Osteocyte (in vitro differentiated cells): ENCODE results near the gene HIPK2. TPM values are rescaled to one million over a fixed set of nuclear protein-coding genes. Genes with fewer than 3 reads are reported as not detected.

Experiments used
- DNase-seq: peaks from one replicate; pipeline ENCODE4 v3.0.0; 2021; ENCODE audit warnings: mixed read lengths; ENCODE audit not compliant: unreplicated experiment; ENCODE audit errors: extremely low spot score
- H3K27ac Mint-ChIP-seq: one replicate; pipeline ENCODE4 v1.8.0; 2021; ENCODE audit warnings: mild to moderate bottlenecking, mixed read lengths; ENCODE audit not compliant: unreplicated experiment
- H3K27me3 Mint-ChIP-seq: one replicate; pipeline ENCODE4 v1.8.0; 2021; ENCODE audit warnings: mixed read lengths; ENCODE audit not compliant: unreplicated experiment
- H3K36me3 Mint-ChIP-seq: one replicate; pipeline ENCODE4 v1.8.0; 2021; ENCODE audit warnings: mixed read lengths; ENCODE audit not compliant: unreplicated experiment
- H3K4me1 Mint-ChIP-seq: one replicate; pipeline ENCODE4 v1.8.0; 2021; ENCODE audit warnings: mixed read lengths; ENCODE audit not compliant: unreplicated experiment
- H3K4me3 Mint-ChIP-seq: one replicate; pipeline ENCODE4 v1.8.0; 2021; ENCODE audit warnings: mild to moderate bottlenecking, moderate library complexity, mixed read lengths; ENCODE audit not compliant: unreplicated experiment
- H3K9me3 Mint-ChIP-seq: one replicate; pipeline ENCODE4 v1.8.0; 2021; ENCODE audit warnings: mixed read lengths; ENCODE audit not compliant: unreplicated experiment
- total RNA-seq: library from RNA; stranded (reverse); gene quantifications from 2 replicates; pipeline ENCODE4 v1.2.1, GENCODE V29; 2021
- TF ChIP-seq, protein P1 (sequence below): fragments of 200-600 bp; sonication (generic); IDR thresholded peaks from 2 replicates; pipeline ENCODE4 v1.5.0; 2021; ENCODE audit warnings: antibody characterized with exemption, mild to moderate bottlenecking, moderate library complexity

Gene HIPK2
- total RNA-seq, 1 donor from 2014 or later = 90.8 TPM

DNA sequence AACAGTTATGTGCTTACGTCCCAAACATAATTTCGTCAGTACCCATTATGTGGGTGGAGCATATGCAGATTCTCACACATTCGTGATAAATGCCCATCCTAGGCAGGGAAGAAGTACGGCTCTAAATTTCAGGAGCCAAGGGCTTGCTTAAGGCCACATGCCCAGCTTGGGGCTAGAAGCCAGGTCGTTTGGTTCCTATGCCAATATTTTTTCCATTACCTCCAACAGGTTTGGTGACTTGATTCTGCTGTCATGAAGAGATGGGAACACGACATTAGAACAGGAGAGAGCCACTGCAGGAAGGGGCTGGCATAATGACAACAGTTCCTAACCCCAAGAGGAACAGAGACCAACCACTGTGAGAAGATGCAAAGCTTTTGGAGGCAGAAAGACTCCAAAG is 85.1 kb downstream of the HIPK2 start:
- H3K4me1 Mint-ChIP-seq = peaks cover 28% of the 10 kb centered on the region
- TF ChIP-seq, protein P1, sequence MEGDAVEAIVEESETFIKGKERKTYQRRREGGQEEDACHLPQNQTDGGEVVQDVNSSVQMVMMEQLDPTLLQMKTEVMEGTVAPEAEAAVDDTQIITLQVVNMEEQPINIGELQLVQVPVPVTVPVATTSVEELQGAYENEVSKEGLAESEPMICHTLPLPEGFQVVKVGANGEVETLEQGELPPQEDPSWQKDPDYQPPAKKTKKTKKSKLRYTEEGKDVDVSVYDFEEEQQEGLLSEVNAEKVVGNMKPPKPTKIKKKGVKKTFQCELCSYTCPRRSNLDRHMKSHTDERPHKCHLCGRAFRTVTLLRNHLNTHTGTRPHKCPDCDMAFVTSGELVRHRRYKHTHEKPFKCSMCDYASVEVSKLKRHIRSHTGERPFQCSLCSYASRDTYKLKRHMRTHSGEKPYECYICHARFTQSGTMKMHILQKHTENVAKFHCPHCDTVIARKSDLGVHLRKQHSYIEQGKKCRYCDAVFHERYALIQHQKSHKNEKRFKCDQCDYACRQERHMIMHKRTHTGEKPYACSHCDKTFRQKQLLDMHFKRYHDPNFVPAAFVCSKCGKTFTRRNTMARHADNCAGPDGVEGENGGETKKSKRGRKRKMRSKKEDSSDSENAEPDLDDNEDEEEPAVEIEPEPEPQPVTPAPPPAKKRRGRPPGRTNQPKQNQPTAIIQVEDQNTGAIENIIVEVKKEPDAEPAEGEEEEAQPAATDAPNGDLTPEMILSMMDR = no peak
- no peak overlapping the region for H3K4me3 Mint-ChIP-seq
- no peaks in the 10 kb centered on the region for H3K27me3 Mint-ChIP-seq
- no peaks in the 10 kb centered on the region for H3K9me3 Mint-ChIP-seq
- DNase-seq = no peak
- H3K36me3 Mint-ChIP-seq = peaks cover 25% of the 10 kb centered on the region
- H3K27ac Mint-ChIP-seq = no peak overlapping the region

DNA sequence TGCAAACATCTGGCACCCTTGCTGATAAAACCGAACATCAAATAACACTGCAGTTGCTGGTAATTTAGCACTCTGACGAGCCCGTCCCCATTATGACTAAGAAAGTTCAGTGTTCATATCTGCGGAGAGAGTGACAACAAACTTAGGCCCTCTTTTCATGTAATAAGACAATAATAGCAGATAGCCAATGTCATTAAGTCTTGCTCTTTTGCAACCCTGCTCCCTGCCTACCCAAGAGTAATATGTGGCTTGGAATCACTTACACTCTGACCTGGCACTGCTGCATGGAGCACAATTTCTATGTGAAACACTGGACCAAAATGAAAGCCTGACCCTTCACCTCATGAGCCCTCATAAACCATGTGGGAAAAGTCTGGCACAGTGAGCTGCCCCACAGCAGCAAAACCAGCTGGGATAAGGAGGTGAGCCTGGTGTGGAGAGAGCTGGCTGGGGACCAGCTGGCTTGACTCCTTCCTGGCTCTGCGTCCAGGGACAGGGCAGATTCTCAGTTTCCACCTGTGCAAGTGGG is 86.5 kb downstream of the HIPK2 start:
- DNase-seq = no peak
- Mint-ChIP-seq H3K27me3 (no peaks in the 10 kb centered on the region), H3K27ac (peak overlapping the region; percentile 60), H3K4me1 (peaks cover 25% of the 10 kb centered on the region), H3K4me3 (no peak overlapping the region), H3K9me3 (no peaks in the 10 kb centered on the region), H3K36me3 (peaks cover 30% of the 10 kb centered on the region)
- TF ChIP-seq, protein P1 = no peak

DNA sequence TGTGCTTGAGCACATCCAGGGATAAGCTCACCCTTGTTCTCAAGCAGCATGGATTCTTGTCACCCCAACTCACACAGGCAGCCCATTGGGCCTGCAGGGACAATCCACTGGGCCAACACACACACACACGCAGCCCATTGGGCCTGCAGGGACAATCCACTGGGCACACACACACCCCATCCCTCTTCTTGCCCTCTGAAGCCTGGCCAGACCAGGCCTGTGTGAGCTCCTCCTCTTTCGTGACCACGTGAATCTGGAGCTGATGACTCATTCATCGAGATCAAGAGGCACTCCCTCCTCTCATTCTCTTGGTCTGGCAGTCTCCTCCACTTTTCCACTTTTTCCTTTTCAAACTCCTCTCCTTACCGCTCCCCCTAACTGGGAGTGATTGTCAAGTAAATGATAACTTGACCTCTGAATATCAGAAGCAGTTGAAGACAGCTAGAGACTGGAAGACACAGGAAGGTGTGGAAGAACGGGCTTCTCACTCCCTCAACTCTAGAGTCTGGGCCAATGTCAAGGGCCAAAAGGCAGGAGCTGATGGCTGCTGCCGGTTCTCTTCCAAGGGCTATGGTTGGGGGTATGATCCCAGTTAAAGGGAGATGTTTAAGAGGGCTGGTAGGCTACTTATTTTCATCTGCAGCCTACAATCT is 89.7 kb downstream of the HIPK2 start:
- Mint-ChIP-seq H3K9me3 (peaks cover 7% of the 10 kb centered on the region), H3K27me3 (no peaks in the 10 kb centered on the region), H3K4me3 (no peak overlapping the region), H3K27ac (peak overlapping the region; percentile 67), H3K36me3 (peaks cover 39% of the 10 kb centered on the region), H3K4me1 (peaks cover 32% of the 10 kb centered on the region)
- DNase-seq = no peak
- TF ChIP-seq, protein P1 = no peak

DNA sequence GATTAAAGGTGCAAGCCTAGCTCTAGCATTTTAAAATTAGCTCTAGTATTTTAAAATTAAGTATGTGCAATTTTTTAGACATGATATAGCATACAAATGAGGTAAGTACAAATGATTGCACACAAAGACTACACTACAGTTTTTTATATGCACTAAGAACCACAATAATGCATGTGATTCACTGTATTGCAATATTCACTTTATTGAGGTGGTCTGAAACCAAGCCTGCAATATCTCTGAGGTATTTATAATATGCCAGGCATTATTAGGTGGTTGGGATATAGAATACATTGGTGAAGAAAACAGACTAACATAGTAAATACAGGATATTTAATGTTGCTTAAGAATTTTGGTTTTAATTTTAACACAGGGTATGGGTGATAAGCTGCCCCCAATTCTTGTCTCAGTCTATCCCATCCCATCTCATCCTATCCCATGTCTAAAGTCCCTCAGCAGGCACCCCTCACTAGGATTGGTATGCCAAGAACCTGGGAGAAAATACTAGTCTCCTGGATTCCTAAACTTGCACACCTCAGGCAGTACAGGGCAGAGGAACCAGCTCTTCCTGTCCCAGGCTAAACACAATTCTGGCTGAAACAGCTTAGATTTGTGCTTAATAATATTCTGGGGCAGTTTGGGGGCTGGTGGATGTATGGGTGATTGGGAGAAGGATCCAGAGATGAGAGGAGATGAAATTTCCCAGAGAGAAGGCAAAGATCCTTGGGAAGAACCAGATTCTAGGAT is 90.4 kb downstream of the HIPK2 start:
- peaks cover 39% of the 10 kb centered on the region for H3K36me3 Mint-ChIP-seq
- TF ChIP-seq, protein P1 = no peak
- peaks cover 39% of the 10 kb centered on the region for H3K4me1 Mint-ChIP-seq
- H3K27me3 Mint-ChIP-seq = no peaks in the 10 kb centered on the region
- peaks cover 7% of the 10 kb centered on the region for H3K9me3 Mint-ChIP-seq
- no peak overlapping the region for H3K4me3 Mint-ChIP-seq
- peak overlapping the region; percentile 31 for H3K27ac Mint-ChIP-seq
- DNase-seq = no peak
